Brain microvascular endothelial cell (primary cell): ENCODE data around the gene MTHFR.

ENCODE experiments used
- DNase-seq: peaks from one replicate; pipeline ENCODE4 v3.0.0-alpha.2; 2020
- H3K27ac ChIP-seq: fragments of 250-450 bp; sonication (Bioruptor Pico); 2 replicates; pipeline ENCODE4 v1.5.1; 2020; ENCODE audit warnings: mild to moderate bottlenecking, moderate library complexity
- H3K27me3 ChIP-seq: fragments of 250-450 bp; sonication (Bioruptor Pico); replicated peaks from 2 replicates; pipeline ENCODE4 v1.5.1; 2020; ENCODE audit warnings: mild to moderate bottlenecking
- H3K36me3 ChIP-seq: fragments of 250-450 bp; sonication (Bioruptor Pico); replicated peaks from 2 replicates; pipeline ENCODE4 v1.5.1; 2020; ENCODE audit warnings: mild to moderate bottlenecking
- H3K4me3 ChIP-seq: 2 replicates; pipeline ENCODE4 v1.5.1; 2011; ENCODE audit warnings: low read depth, mild to moderate bottlenecking, control low read depth, low read length, moderate library complexity
- in situ Hi-C: cut with HindIII; loops from 2 replicates; pipeline ENCODE4 v1.10.0; 2017; ENCODE audit warnings: low sequenced_read_pairs, low pct_ligation_motif_present
- TF ChIP-seq, protein P1 (sequence below): IDR thresholded peaks from 2 replicates; pipeline ENCODE4 v1.5.1; 2011; ENCODE audit warnings: low read depth, mild to moderate bottlenecking, moderate library complexity, low read length, control low read depth, inconsistent platforms; ENCODE audit errors: missing control alignments

Gene MTHFR

DNA sequence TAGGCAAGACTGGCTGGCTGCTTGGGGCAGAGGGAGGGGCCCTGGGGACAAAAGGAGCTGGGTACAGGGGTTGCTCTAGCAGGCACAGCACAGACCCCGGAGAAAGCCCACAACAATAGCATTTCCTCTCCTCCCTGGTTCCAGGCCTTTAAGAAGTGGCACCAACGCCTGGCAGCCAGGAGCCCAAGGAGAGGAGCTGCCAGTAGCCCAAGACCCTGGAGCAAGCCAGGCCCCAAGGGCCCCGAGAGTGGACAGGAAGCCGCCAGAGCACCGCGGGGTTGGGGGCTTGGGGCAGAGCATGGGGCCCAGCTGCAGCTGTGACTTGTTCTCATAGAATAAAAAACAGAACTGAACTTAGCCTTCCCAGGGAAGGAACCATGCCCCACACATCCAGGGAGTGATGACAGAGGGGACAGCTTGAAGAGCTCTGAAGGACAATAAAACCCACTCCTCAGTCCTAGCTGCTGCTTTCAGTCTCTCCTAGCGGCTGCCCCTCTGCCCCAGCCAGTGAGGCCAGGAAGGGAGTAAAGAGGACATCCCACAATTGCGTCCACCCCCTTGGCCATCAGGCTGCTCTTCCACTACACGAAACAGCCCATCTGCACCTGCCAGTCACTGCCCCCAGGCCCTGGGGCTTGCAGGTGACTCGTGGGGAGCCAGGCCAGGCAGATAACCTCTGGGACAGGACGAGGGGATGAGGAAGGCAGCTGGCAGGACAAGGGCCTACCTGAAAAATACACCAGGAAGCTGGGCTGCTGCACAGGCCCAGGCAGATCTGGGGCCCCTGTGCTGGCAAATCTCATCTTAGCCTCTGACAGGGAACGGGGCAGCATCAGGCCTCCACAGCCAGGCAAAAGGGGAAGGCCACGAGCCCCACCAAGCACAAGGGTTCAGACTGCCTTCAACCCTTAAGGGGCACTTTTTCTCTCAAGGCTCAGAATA is 16.4 kb downstream of the MTHFR start:
- no peaks in the 10 kb centered on the region for H3K27me3 ChIP-seq
- H3K4me3 ChIP-seq, result no peak overlapping the region
- in situ Hi-C loops, result no loop called here
- TF ChIP-seq, protein P1, sequence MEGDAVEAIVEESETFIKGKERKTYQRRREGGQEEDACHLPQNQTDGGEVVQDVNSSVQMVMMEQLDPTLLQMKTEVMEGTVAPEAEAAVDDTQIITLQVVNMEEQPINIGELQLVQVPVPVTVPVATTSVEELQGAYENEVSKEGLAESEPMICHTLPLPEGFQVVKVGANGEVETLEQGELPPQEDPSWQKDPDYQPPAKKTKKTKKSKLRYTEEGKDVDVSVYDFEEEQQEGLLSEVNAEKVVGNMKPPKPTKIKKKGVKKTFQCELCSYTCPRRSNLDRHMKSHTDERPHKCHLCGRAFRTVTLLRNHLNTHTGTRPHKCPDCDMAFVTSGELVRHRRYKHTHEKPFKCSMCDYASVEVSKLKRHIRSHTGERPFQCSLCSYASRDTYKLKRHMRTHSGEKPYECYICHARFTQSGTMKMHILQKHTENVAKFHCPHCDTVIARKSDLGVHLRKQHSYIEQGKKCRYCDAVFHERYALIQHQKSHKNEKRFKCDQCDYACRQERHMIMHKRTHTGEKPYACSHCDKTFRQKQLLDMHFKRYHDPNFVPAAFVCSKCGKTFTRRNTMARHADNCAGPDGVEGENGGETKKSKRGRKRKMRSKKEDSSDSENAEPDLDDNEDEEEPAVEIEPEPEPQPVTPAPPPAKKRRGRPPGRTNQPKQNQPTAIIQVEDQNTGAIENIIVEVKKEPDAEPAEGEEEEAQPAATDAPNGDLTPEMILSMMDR, result no peak
- no peak for DNase-seq
- no peak overlapping the region for H3K27ac ChIP-seq
- H3K36me3 ChIP-seq, result peaks cover 2% of the 10 kb centered on the region

DNA sequence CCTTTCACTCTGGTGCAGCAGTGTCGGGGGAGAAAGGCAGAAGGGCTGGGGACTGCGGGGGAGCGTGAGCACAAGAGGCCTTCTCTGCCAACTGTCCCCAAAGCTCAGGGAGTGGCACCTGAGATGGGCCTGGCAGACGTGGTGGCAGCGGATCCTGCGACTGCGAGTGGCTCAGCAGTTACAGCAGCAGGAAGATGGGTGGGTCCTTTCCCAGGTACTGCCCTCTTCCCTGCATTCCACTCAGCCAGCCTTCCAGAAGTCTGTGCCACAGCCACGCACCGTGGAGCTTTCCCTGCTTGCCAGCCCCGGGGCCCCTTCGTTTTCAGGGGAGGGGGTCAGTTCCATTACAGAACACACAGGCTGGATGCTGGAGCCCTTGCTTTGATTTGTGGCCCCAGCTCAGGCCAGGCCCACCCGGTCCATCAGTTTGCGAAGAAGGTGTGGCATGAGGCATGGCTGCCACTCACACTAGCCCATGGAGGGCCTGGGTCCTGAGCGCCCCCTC is 17.2 kb downstream of the MTHFR start:
- no peak overlapping the region for H3K4me3 ChIP-seq
- no peak for DNase-seq
- no peak overlapping the region for H3K27ac ChIP-seq
- TF ChIP-seq, protein P1, result no peak
- no peaks in the 10 kb centered on the region for H3K36me3 ChIP-seq
- no peaks in the 10 kb centered on the region for H3K27me3 ChIP-seq
- in situ Hi-C loops, result no loop called here

DNA sequence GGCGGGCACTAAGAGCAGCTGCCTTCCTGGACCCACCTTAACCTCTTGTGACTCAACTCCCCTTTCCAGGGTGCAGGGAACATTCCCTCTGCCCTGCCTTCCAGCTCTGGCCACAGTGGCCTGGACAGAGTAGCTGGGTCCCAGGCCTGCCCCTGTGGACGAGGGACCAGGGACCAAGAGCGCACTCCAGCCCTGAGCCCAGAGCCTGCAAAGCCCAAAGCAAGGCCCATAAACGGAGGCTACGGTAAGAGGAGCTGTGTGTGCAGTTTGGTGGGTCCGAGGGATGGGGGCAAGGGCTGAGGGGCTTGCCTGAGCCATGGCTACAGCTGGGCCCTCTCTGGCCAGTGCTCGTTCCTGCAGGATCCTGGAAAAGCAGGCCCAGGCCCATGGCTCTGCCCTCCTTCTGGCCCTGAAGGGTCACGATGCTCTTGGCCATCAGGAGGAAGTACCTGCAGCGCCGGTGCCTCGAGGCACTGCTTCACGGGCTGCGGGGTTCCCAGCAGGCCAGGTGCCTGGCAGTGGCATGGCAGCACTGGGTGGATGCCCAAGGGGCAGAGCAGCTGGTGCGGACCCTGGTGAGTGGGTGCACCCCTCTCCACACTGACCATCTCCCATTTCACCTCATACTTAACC is 17.8 kb downstream of the MTHFR start:
- H3K4me3 ChIP-seq, result no peak overlapping the region
- TF ChIP-seq, protein P1, result no peak
- H3K36me3 ChIP-seq, result no peaks in the 10 kb centered on the region
- H3K27me3 ChIP-seq, result no peaks in the 10 kb centered on the region
- in situ Hi-C loops, result no loop called here
- DNase-seq, result no peak
- H3K27ac ChIP-seq, result no peak overlapping the region

DNA sequence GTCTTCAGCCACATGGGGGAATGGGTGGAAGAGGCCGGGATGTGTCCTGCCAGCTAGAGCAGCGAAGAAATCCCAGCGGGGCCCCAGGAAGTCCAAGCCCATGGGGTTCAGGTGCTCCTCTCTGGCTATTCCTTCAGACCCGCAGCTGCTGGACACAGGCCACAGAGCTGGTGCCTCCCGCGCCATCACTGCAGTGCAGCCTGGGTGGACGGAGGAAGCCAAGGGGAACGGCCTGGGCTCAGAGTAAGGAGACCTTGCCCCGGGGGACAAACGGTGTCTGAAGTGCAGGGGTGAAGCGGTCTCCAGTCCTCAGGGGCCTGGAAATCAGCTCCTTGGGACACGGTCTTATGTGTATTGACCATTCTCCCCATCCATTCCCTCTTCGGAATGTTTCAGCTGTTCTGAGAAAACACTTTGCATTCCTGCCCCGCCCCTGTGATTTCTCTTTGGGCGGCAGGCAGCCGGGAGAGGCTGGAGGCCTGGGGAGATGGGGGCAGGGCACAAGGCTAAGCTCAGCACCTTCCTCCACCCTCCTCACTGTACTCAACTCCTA is 18.4 kb downstream of the MTHFR start:
- in situ Hi-C loops, result no loop called here
- Histone ChIP-seq H3K4me3 (no peak overlapping the region), H3K27ac (no peak overlapping the region), H3K27me3 (no peaks in the 10 kb centered on the region), H3K36me3 (no peaks in the 10 kb centered on the region)
- DNase-seq, result no peak
- TF ChIP-seq, protein P1, result no peak

DNA sequence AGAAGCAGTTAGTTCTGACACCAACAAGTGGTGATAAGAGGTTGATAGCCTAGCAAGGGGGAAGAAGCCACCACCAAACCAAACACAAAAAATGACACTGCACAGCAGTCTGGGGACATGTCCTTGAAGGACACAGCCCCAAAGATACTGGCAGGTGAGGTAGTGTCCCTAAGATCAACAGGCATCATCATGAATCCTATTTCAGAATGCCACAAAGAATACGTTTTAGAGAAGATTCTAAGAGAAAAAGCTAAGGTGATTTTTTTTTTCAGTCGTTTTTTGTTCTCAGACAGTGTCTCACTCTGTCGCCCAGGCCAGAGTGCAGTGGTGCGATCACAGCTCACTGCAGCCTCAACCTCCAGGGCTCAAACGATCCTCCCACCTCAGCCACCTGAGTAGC is 19.6 kb downstream of the MTHFR start:
- no peaks in the 10 kb centered on the region for H3K36me3 ChIP-seq
- H3K27me3 ChIP-seq, result no peaks in the 10 kb centered on the region
- in situ Hi-C loops, result no loop called here
- H3K4me3 ChIP-seq, result no peak overlapping the region
- TF ChIP-seq, protein P1, result no peak
- DNase-seq, result no peak
- no peak overlapping the region for H3K27ac ChIP-seq
